ENCODE data around the gene USP5.

- TF ChIP-seq CTCF (IDR thresholded peaks at IDR 0.05) (no peak), EP300 (IDR thresholded peaks at IDR 0.05) (no peak)
Measured at GRCh38 chr12:6830999-6831398, 21.0 kb upstream of the USP5 start.
